HG03354 (cell line): ENCODE measurements around the gene SGO2.

Experiments used
- ATAC-seq: cut with Tn5 transposase; IDR thresholded peaks from one replicate; pipeline ENCODE4 v1.9.1; 2021; ENCODE audit warnings: mild to moderate bottlenecking; ENCODE audit not compliant: unreplicated experiment, poor library complexity, severe bottlenecking

Gene SGO2, protein sequence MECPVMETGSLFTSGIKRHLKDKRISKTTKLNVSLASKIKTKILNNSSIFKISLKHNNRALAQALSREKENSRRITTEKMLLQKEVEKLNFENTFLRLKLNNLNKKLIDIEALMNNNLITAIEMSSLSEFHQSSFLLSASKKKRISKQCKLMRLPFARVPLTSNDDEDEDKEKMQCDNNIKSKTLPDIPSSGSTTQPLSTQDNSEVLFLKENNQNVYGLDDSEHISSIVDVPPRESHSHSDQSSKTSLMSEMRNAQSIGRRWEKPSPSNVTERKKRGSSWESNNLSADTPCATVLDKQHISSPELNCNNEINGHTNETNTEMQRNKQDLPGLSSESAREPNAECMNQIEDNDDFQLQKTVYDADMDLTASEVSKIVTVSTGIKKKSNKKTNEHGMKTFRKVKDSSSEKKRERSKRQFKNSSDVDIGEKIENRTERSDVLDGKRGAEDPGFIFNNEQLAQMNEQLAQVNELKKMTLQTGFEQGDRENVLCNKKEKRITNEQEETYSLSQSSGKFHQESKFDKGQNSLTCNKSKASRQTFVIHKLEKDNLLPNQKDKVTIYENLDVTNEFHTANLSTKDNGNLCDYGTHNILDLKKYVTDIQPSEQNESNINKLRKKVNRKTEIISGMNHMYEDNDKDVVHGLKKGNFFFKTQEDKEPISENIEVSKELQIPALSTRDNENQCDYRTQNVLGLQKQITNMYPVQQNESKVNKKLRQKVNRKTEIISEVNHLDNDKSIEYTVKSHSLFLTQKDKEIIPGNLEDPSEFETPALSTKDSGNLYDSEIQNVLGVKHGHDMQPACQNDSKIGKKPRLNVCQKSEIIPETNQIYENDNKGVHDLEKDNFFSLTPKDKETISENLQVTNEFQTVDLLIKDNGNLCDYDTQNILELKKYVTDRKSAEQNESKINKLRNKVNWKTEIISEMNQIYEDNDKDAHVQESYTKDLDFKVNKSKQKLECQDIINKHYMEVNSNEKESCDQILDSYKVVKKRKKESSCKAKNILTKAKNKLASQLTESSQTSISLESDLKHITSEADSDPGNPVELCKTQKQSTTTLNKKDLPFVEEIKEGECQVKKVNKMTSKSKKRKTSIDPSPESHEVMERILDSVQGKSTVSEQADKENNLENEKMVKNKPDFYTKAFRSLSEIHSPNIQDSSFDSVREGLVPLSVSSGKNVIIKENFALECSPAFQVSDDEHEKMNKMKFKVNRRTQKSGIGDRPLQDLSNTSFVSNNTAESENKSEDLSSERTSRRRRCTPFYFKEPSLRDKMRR

GRCh38 chr2:200525882-200526651 lies at the start of gene SGO2:
TSS of gene SGO2 (plus strand) at chr2:200526207. CDS start at chr2:200532976, 6,769 bp downstream.
- ATAC-seq: peak; percentile 100

GRCh38 chr2:200476836-200477235 lies 49.2 kb upstream of the SGO2 start:
- ATAC-seq: no peak

- no peak for ATAC-seq
These were observed 48.3 kb upstream of the SGO2 start for GRCh38 chr2:200477667-200478131.

GRCh38 chr2:200479692-200480265 lies 46.2 kb upstream of the SGO2 start:
- ATAC-seq: no peak

- peak; percentile 59 for ATAC-seq
These were observed 43.8 kb upstream of the SGO2 start for GRCh38 chr2:200482194-200482593.

GRCh38 chr2:200483729-200484198 lies 42.2 kb upstream of the SGO2 start:
- ATAC-seq: peak; percentile 70

- ATAC-seq: no peak
These were observed 41.1 kb upstream of the SGO2 start for GRCh38 chr2:200484934-200485333.

GRCh38 chr2:200486529-200486928 lies 39.5 kb upstream of the SGO2 start:
- ATAC-seq: no peak

DNA sequence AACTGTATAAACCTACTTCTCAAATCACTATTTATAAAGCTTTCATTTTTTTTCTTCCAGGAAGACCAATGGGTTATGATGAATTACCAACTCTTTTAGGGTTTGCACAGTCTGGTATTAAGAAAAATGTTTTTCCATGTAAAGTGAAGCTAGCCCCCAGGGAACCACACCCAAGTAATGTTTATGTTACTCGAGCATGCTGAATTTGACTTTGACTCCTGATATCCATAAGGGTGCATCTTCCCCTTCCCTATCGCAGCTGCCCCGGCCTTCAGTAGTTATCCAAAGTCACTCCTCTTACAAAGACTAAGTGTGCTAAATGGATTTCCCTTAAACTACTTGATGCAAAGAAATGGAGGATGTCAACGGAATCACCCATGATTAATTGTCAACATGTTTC lies 37.8 kb upstream of the SGO2 start:
- ATAC-seq: no peak

DNA sequence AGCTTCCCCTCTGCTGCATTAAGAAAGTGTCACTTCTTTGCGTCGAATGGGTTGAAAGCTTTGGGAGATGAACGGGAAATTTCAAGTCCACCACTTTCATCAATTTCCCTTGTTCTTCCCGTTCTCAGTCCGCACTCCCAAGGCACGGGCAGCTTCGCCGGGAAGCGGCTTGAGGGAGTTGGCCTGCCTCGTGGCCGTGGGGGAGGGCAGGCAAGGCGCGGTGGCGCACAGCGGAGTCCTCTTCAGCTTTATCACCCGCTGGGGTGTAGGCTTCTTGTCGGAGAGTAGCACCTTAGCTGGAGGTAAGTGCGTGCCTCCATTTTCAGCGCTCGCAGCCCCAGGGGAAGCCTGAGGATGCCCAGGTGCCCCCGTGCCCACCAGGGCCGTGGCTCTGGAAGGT lies 36.0 kb upstream of the SGO2 start:
- ATAC-seq: no peak

- no peak for ATAC-seq
These were observed 33.4 kb upstream of the SGO2 start for GRCh38 chr2:200492656-200493055.

- ATAC-seq: no peak
These were observed 32.0 kb upstream of the SGO2 start for GRCh38 chr2:200494048-200494447.

- ATAC-seq: no peak
These were observed 29.3 kb upstream of the SGO2 start for GRCh38 chr2:200496696-200497095.

- ATAC-seq: no peak
These were observed 27.4 kb upstream of the SGO2 start for GRCh38 chr2:200498402-200499162.

DNA sequence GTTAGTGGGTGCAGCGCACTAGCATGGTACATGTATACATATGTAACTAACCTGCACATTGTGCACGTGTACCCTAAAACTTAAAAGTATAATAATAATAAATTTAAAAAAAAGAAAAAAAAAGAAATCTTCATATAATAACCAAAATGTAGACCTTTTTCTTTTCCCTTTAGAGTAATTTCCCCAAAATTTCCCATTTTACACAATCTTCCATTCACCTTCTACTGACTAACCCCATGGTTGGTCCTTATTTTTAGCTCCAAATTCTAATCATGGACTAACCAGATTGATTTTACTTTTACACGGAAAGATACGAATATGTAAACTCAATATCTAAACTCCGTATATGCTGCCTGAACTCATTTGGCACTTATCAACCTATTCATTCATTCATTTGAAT lies 23.8 kb upstream of the SGO2 start:
- ATAC-seq: no peak

GRCh38 chr2:200506679-200507078 lies 19.3 kb upstream of the SGO2 start:
- no peak for ATAC-seq

GRCh38 chr2:200507179-200507578 lies 18.8 kb upstream of the SGO2 start:
- no peak for ATAC-seq

GRCh38 chr2:200509235-200509611 lies 16.8 kb upstream of the SGO2 start:
- ATAC-seq: peak; percentile 12
